Measurements from ENCODE around the gene DYNC2I2. TPM values are rescaled to one million over a fixed set of nuclear protein-coding genes. Genes with fewer than 3 reads are reported as not detected.
"Not testable (repeated sequence)": the region's sequence is repeated elsewhere in the genome, so short reads cannot be mapped to it uniquely, and the experiment has no call there.

DYNC2I2 gene
- total RNA-seq, 1 donor from 2014 or later: 58.0 TPM

DNA sequence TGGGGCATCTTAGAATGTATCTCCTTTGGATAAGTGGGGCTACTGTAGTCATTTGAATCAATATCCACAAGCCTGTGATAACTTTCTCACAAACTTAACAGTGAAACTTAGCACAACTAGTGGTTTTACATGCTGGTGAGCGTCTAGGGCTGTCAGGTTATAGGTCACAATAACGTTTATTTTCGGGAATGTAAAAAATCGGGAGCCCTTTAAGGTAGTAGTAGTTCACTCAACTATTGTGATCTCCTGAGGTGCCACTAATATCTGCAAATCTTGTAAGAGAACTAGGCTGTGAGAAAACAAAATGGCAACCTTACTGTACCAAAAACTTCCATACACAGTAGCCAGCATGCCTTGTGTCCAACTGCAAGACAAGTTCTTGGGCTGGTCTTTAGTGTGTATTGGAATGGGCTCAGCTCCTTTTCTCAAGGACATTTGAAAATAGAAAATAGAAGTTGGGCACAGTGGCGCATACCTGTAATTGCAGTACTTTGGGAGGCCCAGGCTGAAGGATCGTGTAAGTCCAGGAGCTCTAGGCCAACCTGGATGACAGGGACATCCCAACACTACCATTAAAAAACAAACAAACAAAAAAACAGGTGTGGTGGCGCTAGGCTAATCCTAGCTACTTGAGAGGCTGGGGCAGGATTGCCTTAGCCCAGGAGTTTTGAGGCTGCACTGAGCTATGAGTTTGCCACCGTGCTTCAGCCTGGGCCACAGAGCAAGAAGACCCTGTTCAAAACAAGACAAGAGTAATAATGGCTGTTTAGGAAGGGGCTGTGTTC, 40.5 kb upstream of the DYNC2I2 start:
- Mint-ChIP-seq H3K4me1 (peaks cover 41% of the 10 kb centered on the region), H3K36me3 (ENCODE audit: low read depth) (peaks cover 51% of the 10 kb centered on the region), H3K4me3 (no peak overlapping the region), H3K27ac (peak overlapping the region; percentile 12), H3K9me3 (no peaks in the 10 kb centered on the region), H3K27me3 (no peaks in the 10 kb centered on the region)
- no peak for DNase-seq
- TF ChIP-seq, protein P1, sequence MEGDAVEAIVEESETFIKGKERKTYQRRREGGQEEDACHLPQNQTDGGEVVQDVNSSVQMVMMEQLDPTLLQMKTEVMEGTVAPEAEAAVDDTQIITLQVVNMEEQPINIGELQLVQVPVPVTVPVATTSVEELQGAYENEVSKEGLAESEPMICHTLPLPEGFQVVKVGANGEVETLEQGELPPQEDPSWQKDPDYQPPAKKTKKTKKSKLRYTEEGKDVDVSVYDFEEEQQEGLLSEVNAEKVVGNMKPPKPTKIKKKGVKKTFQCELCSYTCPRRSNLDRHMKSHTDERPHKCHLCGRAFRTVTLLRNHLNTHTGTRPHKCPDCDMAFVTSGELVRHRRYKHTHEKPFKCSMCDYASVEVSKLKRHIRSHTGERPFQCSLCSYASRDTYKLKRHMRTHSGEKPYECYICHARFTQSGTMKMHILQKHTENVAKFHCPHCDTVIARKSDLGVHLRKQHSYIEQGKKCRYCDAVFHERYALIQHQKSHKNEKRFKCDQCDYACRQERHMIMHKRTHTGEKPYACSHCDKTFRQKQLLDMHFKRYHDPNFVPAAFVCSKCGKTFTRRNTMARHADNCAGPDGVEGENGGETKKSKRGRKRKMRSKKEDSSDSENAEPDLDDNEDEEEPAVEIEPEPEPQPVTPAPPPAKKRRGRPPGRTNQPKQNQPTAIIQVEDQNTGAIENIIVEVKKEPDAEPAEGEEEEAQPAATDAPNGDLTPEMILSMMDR (IDR thresholded peaks at IDR 0.05): no peak
- ChIA-PET CTCF (interaction anchor here (0.8 kb wide), 1 partner anchor 12 kb away, joined by 4 read pairs; no protein-coding TSS in a partner anchor), POLR2A (interaction anchor here (0.5 to 3.1 kb wide), 10 partner anchors 10 to 1105 kb away, joined by 3 to 16 read pairs (median 4); partner anchors contain the start of gene ZDHHC12)
- intact Hi-C loops (cut with micrococcal nuclease): no loop called here
- no peak for ATAC-seq (ENCODE audit: low read depth)

DNA sequence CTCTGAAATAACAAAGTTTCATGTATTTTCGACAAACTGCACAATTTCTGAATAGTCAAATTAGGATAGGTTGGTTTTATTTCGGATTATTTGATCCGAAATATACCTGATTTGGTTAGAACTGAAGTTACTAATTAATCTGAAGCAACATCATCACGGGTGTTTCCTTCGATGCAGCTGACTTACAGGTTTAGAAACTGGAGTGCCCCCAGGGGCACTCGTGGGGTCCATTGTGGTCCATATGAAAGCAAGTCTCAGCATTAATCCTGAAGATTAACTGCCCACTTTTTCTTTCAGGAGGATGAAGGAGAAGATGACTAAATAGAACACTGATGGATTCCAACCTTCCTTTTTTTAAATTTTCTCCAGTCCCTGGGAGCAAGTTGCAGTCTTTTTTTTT, 37.7 kb upstream of the DYNC2I2 start:
- ATAC-seq (ENCODE audit: low read depth) (peak; percentile 41), DNase-seq (no peak)
- H3K9me3 Mint-ChIP-seq: no peaks in the 10 kb centered on the region
- TF ChIP-seq, protein P1 (IDR thresholded peaks at IDR 0.05): no peak
- peaks cover 66% of the 10 kb centered on the region for H3K36me3 Mint-ChIP-seq (ENCODE audit: low read depth)
- peak overlapping the region; percentile 46 for H3K4me3 Mint-ChIP-seq
- peaks cover 45% of the 10 kb centered on the region for H3K4me1 Mint-ChIP-seq
- POLR2A ChIA-PET: interaction anchor here (0.6 to 3.3 kb wide), 6 partner anchors 8 to 237 kb away, joined by 3 to 61 read pairs (median 6); partner anchors contain the start of genes PKN3 and ZDHHC12
- intact Hi-C loops (cut with micrococcal nuclease): no loop called here
- CTCF ChIA-PET: interaction anchor here (1.0 kb wide), 1 partner anchor 10 kb away, joined by 3 read pairs; no protein-coding TSS in a partner anchor
- H3K27ac Mint-ChIP-seq: peak overlapping the region; percentile 74
- H3K27me3 Mint-ChIP-seq: no peaks in the 10 kb centered on the region

DNA sequence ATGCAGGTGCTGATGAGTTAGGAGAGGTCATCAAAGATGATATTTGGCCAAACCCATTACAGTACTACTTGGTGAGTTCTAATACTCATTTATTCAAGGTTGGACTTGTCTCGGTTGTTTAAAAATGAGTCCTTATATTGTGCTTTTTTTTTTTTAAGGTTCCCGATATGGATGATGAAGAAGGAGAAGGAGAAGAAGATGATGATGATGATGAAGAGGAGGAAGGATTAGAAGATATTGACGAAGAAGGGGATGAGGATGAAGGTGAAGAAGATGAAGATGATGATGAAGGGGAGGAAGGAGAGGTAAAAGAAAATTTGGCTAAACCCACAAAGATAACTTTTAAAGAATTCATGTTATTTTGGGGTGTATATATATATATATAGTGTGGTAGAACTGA, 37.1 kb upstream of the DYNC2I2 start:
- DNase-seq; H3K27me3 Mint-ChIP-seq; H3K9me3 Mint-ChIP-seq; intact Hi-C loops (cut with micrococcal nuclease); ATAC-seq (ENCODE audit: low read depth): not testable (repeated sequence)
- peak overlapping the region; percentile 74 for H3K27ac Mint-ChIP-seq
- H3K4me3 Mint-ChIP-seq: peak overlapping the region; percentile 36
- H3K4me1 Mint-ChIP-seq: peaks cover 45% of the 10 kb centered on the region
- CTCF ChIA-PET: interaction anchor here (0.8 to 1.0 kb wide), 2 partner anchors 8 to 10 kb away, joined by 3 read pairs; partner anchors contain the start of gene PKN3
- POLR2A ChIA-PET: interaction anchor here (0.7 to 3.3 kb wide), 7 partner anchors 8 to 50 kb away, joined by 3 to 61 read pairs (median 6); partner anchors contain the start of genes PKN3 and ZDHHC12
- peaks cover 66% of the 10 kb centered on the region for H3K36me3 Mint-ChIP-seq (ENCODE audit: low read depth)

DNA sequence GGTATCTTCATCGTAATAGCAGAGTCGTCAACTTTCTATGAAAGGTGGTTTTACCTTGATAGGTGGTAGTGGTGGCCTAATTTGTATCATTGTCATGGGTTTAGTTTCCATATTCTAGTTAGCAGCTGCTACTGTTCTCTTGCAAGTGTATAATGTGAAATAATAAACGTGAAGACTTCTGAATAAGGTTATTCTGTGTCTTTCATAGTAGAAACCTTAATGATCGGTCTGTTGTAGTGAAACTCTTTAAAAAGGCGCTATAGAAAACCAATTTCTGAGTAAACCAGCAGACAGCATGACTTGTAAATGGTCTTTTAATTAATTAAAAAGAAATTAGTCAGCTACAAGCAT, 34.0 kb upstream of the DYNC2I2 start:
- Mint-ChIP-seq H3K36me3 (ENCODE audit: low read depth) (peaks cover 57% of the 10 kb centered on the region), H3K4me3 (peak overlapping the region; percentile 98), H3K9me3 (no peaks in the 10 kb centered on the region), H3K27ac (peak overlapping the region; percentile 97), H3K27me3 (no peaks in the 10 kb centered on the region), H3K4me1 (peaks cover 66% of the 10 kb centered on the region)
- no peak for DNase-seq
- intact Hi-C loops (cut with micrococcal nuclease): no loop called here
- ATAC-seq (ENCODE audit: low read depth): no peak
- TF ChIP-seq, protein P1 (IDR thresholded peaks at IDR 0.05): no peak
- ChIA-PET CTCF (interaction anchor here (1.6 kb wide), 1 partner anchor 12 kb away, joined by 7 read pairs; the partner anchor contains the start of gene PKN3), POLR2A (interaction anchor here (0.6 to 3.8 kb wide), 7 partner anchors 10 to 111 kb away, joined by 4 to 16 read pairs (median 12); partner anchors contain the start of genes DYNC2I2, PKN3 and ZDHHC12)

DNA sequence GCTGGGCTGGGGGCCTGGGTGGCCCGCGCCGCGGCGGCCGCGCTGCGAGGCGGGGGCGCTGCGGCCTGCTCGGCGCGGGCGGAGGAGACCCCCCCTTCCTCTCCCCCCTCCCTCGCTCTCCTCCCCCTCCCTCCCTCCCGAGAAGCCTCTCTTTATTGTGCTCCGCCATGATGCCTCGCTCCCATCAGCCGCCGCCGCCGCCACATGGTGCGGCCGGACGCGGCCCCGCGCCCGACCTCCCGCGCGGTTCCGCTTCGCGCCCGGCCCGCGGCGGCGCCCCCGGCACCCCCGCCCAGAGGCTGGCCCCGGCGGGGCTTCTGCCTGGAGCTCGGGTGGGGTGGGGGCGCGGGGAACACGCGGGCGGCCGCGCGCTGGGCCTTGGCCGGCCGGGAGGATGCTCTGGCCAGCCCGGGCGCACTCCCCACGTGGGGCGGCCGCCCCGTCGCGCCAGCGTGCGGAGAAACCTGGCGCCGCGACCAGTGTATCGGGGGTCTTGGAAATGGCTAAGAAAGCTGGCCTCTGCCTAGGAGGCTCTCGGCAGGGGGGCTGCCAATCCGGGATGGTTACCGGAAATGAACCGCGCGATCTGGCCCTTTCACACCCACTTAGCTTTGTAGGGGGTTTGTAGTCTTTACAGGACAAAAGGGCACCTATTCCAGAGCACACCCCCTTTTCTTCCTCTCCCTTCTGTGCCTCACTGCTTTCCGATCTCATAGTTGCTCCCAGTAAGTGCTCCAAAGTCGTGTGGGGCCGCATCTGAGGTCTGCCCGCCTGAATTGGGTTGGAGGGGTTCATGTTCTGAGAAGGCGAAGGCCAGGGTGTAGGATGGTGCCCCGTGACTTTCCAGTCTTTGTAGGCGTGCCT, 33.4 kb upstream of the DYNC2I2 start:
- H3K4me3 Mint-ChIP-seq: peak overlapping the region; percentile 98
- ChIA-PET CTCF (interaction anchor here (1.6 kb wide), 1 partner anchor 12 kb away, joined by 7 read pairs; the partner anchor contains the start of gene PKN3), POLR2A (interaction anchor here (0.6 to 3.8 kb wide), 23 partner anchors 9 to 662 kb away, joined by 3 to 16 read pairs (median 4); partner anchors contain the start of genes DYNC2I2, ENDOG, PKN3 and SPTAN1)
- ATAC-seq (ENCODE audit: low read depth) (peak; percentile 2), DNase-seq (peak; percentile 32)
- intact Hi-C loops (cut with micrococcal nuclease): loop anchor here (1.0 to 10.0 kb wide), 7 partner anchors 12 to 365 kb away; partner anchors contain the start of genes COQ4, GLE1, KYAT1 and LRRC8A
- peak overlapping the region; percentile 97 for H3K27ac Mint-ChIP-seq
- TF ChIP-seq, protein P1 (IDR thresholded peaks at IDR 0.05): no peak
- no peaks in the 10 kb centered on the region for H3K27me3 Mint-ChIP-seq
- H3K36me3 Mint-ChIP-seq (ENCODE audit: low read depth): peaks cover 53% of the 10 kb centered on the region
- H3K9me3 Mint-ChIP-seq: no peaks in the 10 kb centered on the region
- peaks cover 72% of the 10 kb centered on the region for H3K4me1 Mint-ChIP-seq

Data from activated B cell treated with CpG ODN at 0.5 μM for 24 hours (primary cell).